Smooth muscle cell (in vitro differentiated cells): ENCODE measurements around the gene BCORL1. TPM values are rescaled to one million over a fixed set of nuclear protein-coding genes. Genes with fewer than 3 reads are reported as not detected.
A peak's percentile ranks its signal among the peaks of the same experiment; 100 is the strongest.

ENCODE experiments used
- DNase-seq: peaks from one replicate; lab custom pipeline; 2025; ENCODE audit not compliant: unreplicated experiment; lab: John Stamatoyannopoulos, UW
- H2AFZ ChIP-seq: fragments of 200-600 bp; sonication (generic); 2 replicates; pipeline ENCODE4 v1.6.0; 2016; ENCODE audit warnings: antibody characterized with exemption, low read depth, mild to moderate bottlenecking
- H3F3A ChIP-seq: fragments of 200-600 bp; sonication (generic); 2 replicates; pipeline ENCODE4 v1.6.0; 2017; ENCODE audit warnings: antibody characterized with exemption, low read depth
- H3K27ac ChIP-seq: fragments of 200-600 bp; sonication (generic); 2 replicates; pipeline ENCODE4 v1.5.1; 2016; ENCODE audit warnings: low read depth, mild to moderate bottlenecking
- H3K27me3 ChIP-seq: fragments of 200-600 bp; sonication (generic); 2 replicates; pipeline ENCODE4 v1.6.1; 2016; ENCODE audit warnings: low read depth, mild to moderate bottlenecking
- H3K36me3 ChIP-seq: fragments of 200-600 bp; sonication (generic); 2 replicates; pipeline ENCODE4 v1.5.1; 2016; ENCODE audit warnings: low read depth
- H3K4me1 ChIP-seq: fragments of 200-600 bp; sonication (generic); 2 replicates; pipeline ENCODE4 v1.5.1; 2016; ENCODE audit warnings: low read depth
- H3K4me2 ChIP-seq: fragments of 200-600 bp; sonication (generic); 2 replicates; pipeline ENCODE4 v1.6.0; 2016; ENCODE audit warnings: mild to moderate bottlenecking
- H3K4me3 ChIP-seq: fragments of 200-600 bp; sonication (generic); 2 replicates; pipeline ENCODE4 v1.5.1; 2016; ENCODE audit warnings: mild to moderate bottlenecking
- H3K79me2 ChIP-seq: fragments of 200-600 bp; sonication (generic); 2 replicates; pipeline ENCODE4 v1.6.0; 2016; ENCODE audit warnings: low read depth, mild to moderate bottlenecking
- H3K9ac ChIP-seq: fragments of 200-600 bp; sonication (generic); 2 replicates; pipeline ENCODE4 v1.6.0; 2016; ENCODE audit warnings: low read depth
- H3K9me3 ChIP-seq: fragments of 200-600 bp; sonication (generic); replicated peaks from 2 replicates; pipeline ENCODE4 v1.5.1; 2016; ENCODE audit warnings: low read depth
- H4K20me1 ChIP-seq: fragments of 200-600 bp; sonication (generic); 2 replicates; pipeline ENCODE4 v1.6.0; 2016; ENCODE audit warnings: low read depth
- whole genome bisulfite sequencing: methylation state at CpG from one replicate; pipeline ENCODE4 v1.1.7; 2016; ENCODE audit warnings: low lambda C conversion rate; 5-methylcytosine and 5-hydroxymethylcytosine counted together
- polyA plus RNA-seq: library from polyadenylated mRNA; unstranded; fragments of >200 nt; fragmentation: Nextera tagmentation; extraction: Ambion mirVana; gene quantifications from 2 replicates; pipeline ENCODE4 v1.2.1, GENCODE V29; 2016
- total RNA-seq: library from RNA; depleted of rRNA; stranded (reverse); fragments of >200 nt; gene quantifications from 2 replicates; pipeline ENCODE4 v1.2.3, GENCODE V29; 2014
- TF ChIP-seq, protein P1 (sequence below): fragments of 200-600 bp; sonication (generic); IDR thresholded peaks from 2 replicates; pipeline ENCODE4 v1.5.1; 2017; ENCODE audit warnings: borderline replicate concordance, mild to moderate bottlenecking, antibody characterized with exemption; ENCODE audit not compliant: insufficient read depth, poor library complexity, severe bottlenecking

BCORL1 gene
- total and polyA plus RNA-seq, 2 experiments from 2014 or later, result 3.0 to 8.0 TPM

DNA sequence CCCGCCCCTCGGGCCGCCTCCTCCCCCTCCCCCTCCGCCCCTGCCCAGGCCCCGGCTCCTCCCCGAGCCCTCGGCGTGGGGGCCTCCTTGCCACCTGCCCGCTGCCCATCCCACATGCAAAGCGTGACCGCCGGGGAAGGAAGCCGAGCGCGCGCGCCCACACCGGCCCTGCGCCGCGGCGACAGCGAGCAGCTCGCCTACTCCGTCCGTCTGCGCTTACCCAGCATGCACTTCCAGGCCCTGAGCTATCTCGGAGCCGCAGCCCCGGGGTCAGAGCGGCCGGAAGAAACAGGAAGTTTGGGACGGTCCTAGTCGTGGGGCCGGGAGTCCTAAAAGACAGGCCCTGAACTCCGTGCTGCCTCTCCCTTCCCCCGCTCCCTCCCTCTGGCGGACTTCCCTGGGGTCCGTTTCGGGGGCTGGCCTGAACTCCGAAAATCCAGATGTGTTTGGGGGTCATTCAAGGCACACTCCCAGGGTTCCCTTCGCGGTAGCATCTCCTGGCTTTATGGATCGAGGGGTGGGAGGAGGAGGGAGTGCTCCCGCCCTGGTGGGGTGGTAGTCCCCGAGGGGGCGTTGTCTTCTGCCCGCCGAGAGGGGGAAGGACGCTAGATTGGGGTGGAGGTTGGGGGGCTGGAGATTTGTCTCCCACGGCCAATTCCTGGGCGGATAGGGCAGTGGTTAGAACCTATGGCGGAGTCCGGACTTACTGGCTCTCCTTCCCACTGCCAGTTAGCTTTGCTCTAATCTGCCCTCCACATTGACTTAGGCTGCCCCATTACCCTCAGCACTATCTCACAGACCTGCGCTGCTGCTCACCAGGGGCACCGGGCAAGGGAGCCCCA, 25.0 kb upstream of the BCORL1 start:
- H3K36me3 ChIP-seq, result no peaks in the 10 kb centered on the region
- no peaks in the 10 kb centered on the region for H3K79me2 ChIP-seq
- peak overlapping the region; percentile 82 for H3K4me2 ChIP-seq
- no peaks in the 10 kb centered on the region for H4K20me1 ChIP-seq
- H3F3A ChIP-seq, result no peaks in the 10 kb centered on the region
- TF ChIP-seq, protein P1, sequence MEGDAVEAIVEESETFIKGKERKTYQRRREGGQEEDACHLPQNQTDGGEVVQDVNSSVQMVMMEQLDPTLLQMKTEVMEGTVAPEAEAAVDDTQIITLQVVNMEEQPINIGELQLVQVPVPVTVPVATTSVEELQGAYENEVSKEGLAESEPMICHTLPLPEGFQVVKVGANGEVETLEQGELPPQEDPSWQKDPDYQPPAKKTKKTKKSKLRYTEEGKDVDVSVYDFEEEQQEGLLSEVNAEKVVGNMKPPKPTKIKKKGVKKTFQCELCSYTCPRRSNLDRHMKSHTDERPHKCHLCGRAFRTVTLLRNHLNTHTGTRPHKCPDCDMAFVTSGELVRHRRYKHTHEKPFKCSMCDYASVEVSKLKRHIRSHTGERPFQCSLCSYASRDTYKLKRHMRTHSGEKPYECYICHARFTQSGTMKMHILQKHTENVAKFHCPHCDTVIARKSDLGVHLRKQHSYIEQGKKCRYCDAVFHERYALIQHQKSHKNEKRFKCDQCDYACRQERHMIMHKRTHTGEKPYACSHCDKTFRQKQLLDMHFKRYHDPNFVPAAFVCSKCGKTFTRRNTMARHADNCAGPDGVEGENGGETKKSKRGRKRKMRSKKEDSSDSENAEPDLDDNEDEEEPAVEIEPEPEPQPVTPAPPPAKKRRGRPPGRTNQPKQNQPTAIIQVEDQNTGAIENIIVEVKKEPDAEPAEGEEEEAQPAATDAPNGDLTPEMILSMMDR, result no peak
- DNase-seq, result peak; percentile 6
- H2AFZ ChIP-seq, result peak overlapping the region; percentile 24
- H3K4me3 ChIP-seq, result peak overlapping the region; percentile 42
- no peak overlapping the region for H3K9ac ChIP-seq
- no peaks in the 10 kb centered on the region for H3K27me3 ChIP-seq
- H3K9me3 ChIP-seq, result no peaks in the 10 kb centered on the region
- no peak overlapping the region for H3K27ac ChIP-seq
- H3K4me1 ChIP-seq, result peaks cover 6% of the 10 kb centered on the region
- WGBS, result 55% methylated on average over 27 of the region's 56 CpGs

DNA sequence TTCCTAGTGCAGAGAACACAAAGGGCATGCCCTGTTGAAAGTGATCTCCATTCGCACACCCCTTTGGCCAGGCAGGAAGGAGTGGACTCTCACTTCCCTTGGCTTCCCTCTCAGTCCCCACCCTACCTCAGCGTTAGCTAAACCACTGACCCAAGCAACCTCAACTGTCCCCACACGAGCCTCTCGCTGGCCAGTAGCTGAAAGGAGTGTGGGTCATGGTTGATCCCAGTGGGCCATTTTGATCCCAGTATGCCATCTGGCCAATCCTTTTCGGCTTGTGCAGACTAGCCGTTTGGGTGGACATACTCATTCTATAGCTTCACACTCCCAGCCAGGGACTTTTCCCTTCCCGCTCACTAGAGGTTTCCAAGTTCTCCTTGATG, 24.4 kb upstream of the BCORL1 start:
- H3K4me3 ChIP-seq, result no peak overlapping the region
- no peak for DNase-seq
- peaks cover 6% of the 10 kb centered on the region for H3K4me1 ChIP-seq
- H3K9ac ChIP-seq, result no peak overlapping the region
- no peaks in the 10 kb centered on the region for H3K79me2 ChIP-seq
- H3K9me3 ChIP-seq, result no peaks in the 10 kb centered on the region
- H3K4me2 ChIP-seq, result no peak overlapping the region
- H2AFZ ChIP-seq, result no peak overlapping the region
- TF ChIP-seq, protein P1, result no peak
- no peaks in the 10 kb centered on the region for H4K20me1 ChIP-seq
- WGBS, result 58% methylated on average over 7 of the region's 7 CpGs
- H3K36me3 ChIP-seq, result no peaks in the 10 kb centered on the region
- no peak overlapping the region for H3K27ac ChIP-seq
- no peaks in the 10 kb centered on the region for H3K27me3 ChIP-seq
- no peaks in the 10 kb centered on the region for H3F3A ChIP-seq

DNA sequence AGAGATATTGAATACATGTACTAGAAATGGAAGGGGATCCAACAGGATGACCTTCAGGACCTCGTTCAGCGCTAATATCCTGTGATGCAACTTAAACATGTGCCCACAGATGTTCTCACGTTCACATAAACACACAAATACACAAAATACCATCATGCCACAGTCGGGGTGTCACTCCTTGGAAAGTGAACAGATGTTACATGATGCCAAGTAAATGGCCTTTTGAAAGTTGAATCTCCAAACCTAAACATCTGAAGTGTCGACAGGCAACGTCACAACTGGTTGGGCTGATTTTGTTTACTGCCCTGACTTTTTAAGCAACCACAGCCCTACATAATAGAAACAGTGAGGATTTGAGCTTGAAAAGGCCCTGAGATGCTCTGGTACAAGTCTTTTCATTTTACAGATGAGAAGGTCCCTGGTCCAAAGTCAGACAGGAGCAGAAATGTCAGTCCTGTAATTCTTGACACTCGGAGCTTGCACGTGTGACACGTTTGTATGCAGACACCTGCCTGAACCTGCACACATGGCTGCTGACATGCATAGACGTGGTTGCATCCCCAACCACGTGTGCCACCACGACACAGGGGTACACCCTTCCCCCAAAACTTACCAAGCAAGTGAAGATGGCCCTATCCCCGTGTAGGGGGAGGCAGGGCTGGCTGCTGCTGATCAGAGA, 23.5 kb upstream of the BCORL1 start:
- peaks cover 6% of the 10 kb centered on the region for H3K4me1 ChIP-seq
- no peaks in the 10 kb centered on the region for H4K20me1 ChIP-seq
- TF ChIP-seq, protein P1, result no peak
- H3K4me3 ChIP-seq, result no peak overlapping the region
- no peak overlapping the region for H3K27ac ChIP-seq
- DNase-seq, result no peak
- H3K36me3 ChIP-seq, result no peaks in the 10 kb centered on the region
- peak overlapping the region; percentile 61 for H3K4me2 ChIP-seq
- H3K79me2 ChIP-seq, result no peaks in the 10 kb centered on the region
- H3K9ac ChIP-seq, result no peak overlapping the region
- H3K27me3 ChIP-seq, result no peaks in the 10 kb centered on the region
- no peaks in the 10 kb centered on the region for H3K9me3 ChIP-seq
- H3F3A ChIP-seq, result no peaks in the 10 kb centered on the region
- 35% methylated on average over 13 of the region's 13 CpGs for WGBS
- no peak overlapping the region for H2AFZ ChIP-seq
